HG02840 (cell line): ENCODE data around the gene SCN4B.
"Not testable (repeated sequence)": the region's sequence is repeated elsewhere in the genome, so short reads cannot be mapped to it uniquely, and the experiment has no call there.

Experiments used
- ATAC-seq: cut with Tn5 transposase; IDR thresholded peaks from one replicate; pipeline ENCODE4 v1.9.1; 2021; ENCODE audit warnings: mild to moderate bottlenecking, moderate library complexity, moderate number of reproducible peaks; ENCODE audit not compliant: unreplicated experiment, low FRiP score

SCN4B gene

GRCh38 chr11:118152552-118153471 is at the start of gene SCN4B:
SCN4B (minus strand) TSS chr11:118152823; CDS start chr11:118152673, 150 bp downstream.
- no peak for ATAC-seq

GRCh38 chr11:118201966-118202365 is 49.3 kb upstream of the SCN4B start:
- no peak for ATAC-seq

GRCh38 chr11:118200901-118201680 is 48.5 kb upstream of the SCN4B start:
- no peak for ATAC-seq

- no peak for ATAC-seq
Measured at GRCh38 chr11:118200497-118200896, 47.9 kb upstream of the SCN4B start.

GRCh38 chr11:118199135-118199534 is 46.5 kb upstream of the SCN4B start:
- no peak for ATAC-seq

- ATAC-seq, result no peak
Measured at GRCh38 chr11:118198370-118198769, 45.7 kb upstream of the SCN4B start.

- no peak for ATAC-seq
Measured at GRCh38 chr11:118194835-118195627, 42.4 kb upstream of the SCN4B start.

- no peak for ATAC-seq
Measured at GRCh38 chr11:118193910-118194566, 41.4 kb upstream of the SCN4B start.

GRCh38 chr11:118192817-118193216 is 40.2 kb upstream of the SCN4B start:
- ATAC-seq, result not testable (repeated sequence)

GRCh38 chr11:118190942-118191506 is 38.4 kb upstream of the SCN4B start:
- not testable (repeated sequence) for ATAC-seq

- no peak for ATAC-seq
Measured at GRCh38 chr11:118186346-118187107, 33.9 kb upstream of the SCN4B start.

GRCh38 chr11:118184784-118185579 is 32.4 kb upstream of the SCN4B start:
- ATAC-seq, result no peak

- not testable (repeated sequence) for ATAC-seq
Measured at GRCh38 chr11:118183691-118184090, 31.1 kb upstream of the SCN4B start.

GRCh38 chr11:118180300-118180703 is 27.7 kb upstream of the SCN4B start:
- ATAC-seq, result no peak

- ATAC-seq, result no peak
Measured at GRCh38 chr11:118176778-118177134, 24.1 kb upstream of the SCN4B start.

GRCh38 chr11:118175993-118176777 is 23.6 kb upstream of the SCN4B start, which contains the start of gene SCN2B:
SCN2B (minus strand) TSS chr11:118176639; CDS start chr11:118176431, 208 bp downstream.
- no peak for ATAC-seq
